ENCODE measurements around the gene GDPD1.
"Not testable (repeated sequence)": the region's sequence is repeated elsewhere in the genome, so short reads cannot be mapped to it uniquely, and the experiment has no call there.

GDPD1 gene

DNA sequence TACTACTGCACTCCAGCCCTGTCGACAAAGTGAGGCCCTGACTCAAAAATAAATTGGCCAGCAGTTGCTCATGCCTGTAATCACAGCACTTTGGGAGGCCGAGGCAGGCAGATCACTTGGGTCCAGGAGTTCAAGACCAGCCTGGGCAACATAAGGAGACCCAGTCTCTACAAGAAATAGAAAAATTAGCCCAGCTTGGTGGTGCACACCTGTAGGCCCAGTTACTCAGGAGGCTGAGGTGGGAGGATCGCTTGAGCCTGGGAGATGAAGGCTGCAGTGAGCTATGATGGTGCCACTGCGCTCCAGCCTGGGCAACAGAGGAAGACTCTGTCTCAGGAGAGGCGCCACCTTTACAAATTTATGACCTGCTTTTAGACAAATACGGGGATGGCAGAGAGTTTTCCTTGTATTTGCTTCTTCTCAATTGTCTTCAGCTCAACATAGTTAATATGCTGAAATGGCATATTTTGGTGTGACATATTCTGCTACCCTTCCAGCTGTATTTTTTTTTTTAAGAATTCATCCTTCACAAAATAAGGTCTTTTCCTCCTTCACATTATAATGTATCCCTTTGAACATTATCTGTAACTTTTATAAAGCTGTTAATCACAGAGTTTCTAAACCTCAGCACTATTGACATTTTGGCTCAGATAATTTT lies 90.1 kb downstream of the GDPD1 start:
- no peak overlapping the region for H3K4me3 ChIP-seq (ENCODE audit: control insufficient read depth, low read depth, low read length)
- DNase-seq (ENCODE audit: low read depth) = no peak
- no peak for TF ChIP-seq CTCF (IDR thresholded peaks at IDR 0.05; ENCODE audit: control insufficient read depth, insufficient read depth, low read depth, low read length, missing control alignments)

- TF ChIP-seq CTCF (IDR thresholded peaks at IDR 0.05; ENCODE audit: control insufficient read depth, insufficient read depth, low read depth, low read length, missing control alignments) = peak; percentile 71
- no peak for DNase-seq (ENCODE audit: low read depth)
- no peak overlapping the region for H3K4me3 ChIP-seq (ENCODE audit: control insufficient read depth, low read depth, low read length)
Observed at GRCh38 chr17:59311051-59311468, 90.7 kb downstream of the GDPD1 start.

DNA sequence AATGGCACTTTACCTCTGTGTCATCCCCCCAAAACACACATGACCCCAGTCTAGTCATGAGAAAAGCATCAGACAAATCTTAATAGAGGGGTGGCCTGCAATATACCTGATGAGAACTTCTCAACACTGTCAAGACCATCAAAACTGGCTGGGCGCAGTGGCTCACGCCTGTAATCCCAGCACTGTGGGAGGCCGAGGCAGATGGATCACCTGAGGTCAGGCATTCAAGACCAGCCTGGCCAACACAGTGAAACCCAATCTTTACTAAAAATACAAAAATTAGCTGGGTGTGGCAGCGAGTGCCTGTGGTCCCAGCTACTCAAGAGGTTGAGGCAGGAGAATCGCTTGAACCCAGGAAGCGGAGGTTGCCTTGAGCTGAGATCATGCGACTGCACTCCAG lies 91.2 kb downstream of the GDPD1 start:
- not testable (repeated sequence) for DNase-seq (ENCODE audit: low read depth); H3K4me3 ChIP-seq (ENCODE audit: control insufficient read depth, low read depth, low read length)

DNA sequence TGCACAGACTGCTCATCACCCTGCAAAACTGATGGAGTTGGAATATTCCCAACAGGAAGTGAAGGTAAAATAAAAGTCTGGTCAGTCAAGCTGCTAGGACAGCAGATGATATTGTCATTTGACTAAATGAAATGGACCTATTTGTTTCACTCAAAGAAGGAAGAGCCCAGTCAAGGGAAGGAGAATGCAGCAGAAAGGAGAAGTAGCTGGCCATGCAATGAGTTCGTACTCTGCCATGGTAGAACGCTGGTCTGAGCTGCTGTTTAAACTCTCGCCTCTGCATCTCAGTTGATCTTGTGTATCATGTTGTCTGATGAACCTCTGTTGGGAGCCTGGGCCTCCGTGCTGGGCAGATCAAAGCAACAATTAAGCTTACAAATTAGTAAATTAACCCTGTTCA lies 95.6 kb downstream of the GDPD1 start:
- no peak for TF ChIP-seq CTCF (IDR thresholded peaks at IDR 0.05; ENCODE audit: control insufficient read depth, insufficient read depth, low read depth, low read length, missing control alignments)
- H3K4me3 ChIP-seq (ENCODE audit: control insufficient read depth, low read depth, low read length) = no peak overlapping the region
- DNase-seq (ENCODE audit: low read depth) = no peak
